Activated gamma-delta T cell treated with Interleukin-2 at 50 U/mL for 16 hours (primary cell): Measurements from ENCODE around the gene SOX6.

Experiments
- DNase-seq: peaks from one replicate; pipeline ENCODE4 v3.0.0-alpha.2; 2020

Gene SOX6

GRCh38 chr11:15918674-15919073, 437.7 kb downstream of the SOX6 start:
- DNase-seq, result no peak

- DNase-seq, result no peak
These were observed 438.1 kb downstream of the SOX6 start for GRCh38 chr11:15918212-15918611.
